Umbilical cord (tissue), 2 donors: ENCODE measurements around the gene NAALADL2. TPM values are rescaled to one million over a fixed set of nuclear protein-coding genes. Genes with fewer than 3 reads are reported as not detected.

Experiments used
- DNase-seq: peaks from one replicate; pipeline ENCODE4 v3.0.0-alpha.2; 2015; ENCODE audit warnings: low spot score
- total RNA-seq: library from RNA; depleted of rRNA; stranded (reverse); fragments of >200 nt; gene quantifications from one replicate; pipeline ENCODE4 v1.2.3, GENCODE V29; 2014; ENCODE audit warnings: low replicate concordance; ENCODE audit not compliant: insufficient read depth

NAALADL2 gene
- total RNA-seq, 1 donor from 2014 or later, result 62.6 TPM

DNA sequence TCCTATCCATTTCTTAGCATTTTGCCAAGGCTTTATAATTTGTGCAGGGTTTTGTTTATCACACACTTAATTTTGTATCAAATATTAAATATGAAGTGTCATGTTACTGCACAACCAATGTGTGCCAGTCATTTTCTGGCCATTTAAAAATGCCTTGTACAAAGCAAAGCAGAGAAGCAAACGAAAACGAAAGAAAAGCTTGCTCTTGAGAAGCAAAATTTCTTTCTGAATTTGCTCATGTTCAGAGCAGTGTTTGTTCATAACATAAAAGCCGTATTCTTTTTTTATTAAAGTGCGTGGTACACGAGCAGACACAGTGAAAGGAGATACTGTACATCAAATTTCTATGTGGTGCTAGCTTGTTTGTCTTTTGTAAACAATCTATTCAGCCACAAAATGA is 792.6 kb downstream of the NAALADL2 start:
- no peak for DNase-seq

DNA sequence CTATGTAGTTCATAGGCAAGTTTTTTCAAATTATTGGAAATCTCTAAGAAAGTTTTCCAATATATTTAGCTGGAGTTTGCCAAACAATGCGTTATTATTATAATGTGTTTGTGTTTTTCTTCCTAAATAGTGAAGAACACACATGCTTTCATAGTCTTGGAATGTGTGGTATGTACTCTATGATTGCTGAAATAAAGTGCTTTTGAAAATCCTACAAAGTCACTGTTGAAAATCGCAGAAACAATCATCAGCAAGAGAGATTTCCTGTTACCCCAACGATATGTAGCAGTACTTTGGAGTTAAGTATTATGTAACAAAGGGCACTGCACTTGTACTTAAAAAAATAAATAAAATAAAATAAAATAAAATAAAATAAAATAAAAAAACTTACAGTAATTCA is 796.2 kb downstream of the NAALADL2 start:
- DNase-seq, result no peak

DNA sequence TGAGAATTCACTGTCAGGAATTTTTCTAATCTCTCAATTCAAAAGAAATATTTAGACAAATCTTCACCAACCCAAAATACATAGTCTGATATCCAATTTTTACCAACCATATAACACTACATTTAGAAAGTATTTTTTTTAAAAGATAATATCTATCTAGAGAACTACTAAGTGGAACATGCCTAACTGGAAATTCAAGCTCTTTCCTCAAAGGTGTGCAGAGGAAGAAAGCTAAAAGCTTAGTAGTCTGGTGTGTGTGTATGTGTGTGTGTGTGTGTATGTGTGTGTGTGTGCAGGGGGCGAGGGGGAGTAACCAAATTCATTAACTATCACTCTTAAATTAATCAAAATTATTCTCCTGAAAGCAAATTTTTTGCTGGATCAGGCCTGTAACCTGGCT is 797.3 kb downstream of the NAALADL2 start:
- DNase-seq, result peak; percentile 17

DNA sequence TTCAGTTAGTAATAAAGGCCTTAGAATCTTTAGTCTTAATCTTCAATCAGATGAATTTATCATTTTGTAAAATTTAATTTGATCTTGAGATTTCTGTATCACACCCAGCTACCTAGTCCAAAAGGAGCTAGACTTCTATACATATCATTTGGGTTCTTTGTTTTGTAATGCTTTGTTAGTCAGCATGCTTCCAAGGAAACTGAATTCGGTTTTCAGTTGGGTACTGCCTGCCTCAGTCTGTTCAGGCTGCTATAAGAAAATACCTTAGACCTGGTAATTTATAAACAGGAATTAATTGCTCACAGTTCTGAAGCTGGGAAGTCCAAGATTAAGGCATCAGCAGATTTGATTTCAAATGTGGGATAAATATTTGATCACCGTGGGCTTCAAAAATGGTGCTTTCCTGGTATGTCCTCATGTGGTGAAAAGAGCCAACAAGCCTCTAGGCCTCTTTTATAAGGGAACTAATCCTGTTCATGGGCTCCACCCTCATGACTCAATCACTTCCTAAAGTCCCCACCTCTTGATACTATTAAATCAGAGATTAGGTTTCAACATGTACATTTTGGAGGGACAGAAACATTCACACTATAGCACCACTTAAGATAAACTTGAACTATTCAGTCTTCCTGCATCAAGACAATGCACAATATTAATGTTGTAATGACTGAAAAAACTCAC is 800.7 kb downstream of the NAALADL2 start:
- DNase-seq, result no peak

DNA sequence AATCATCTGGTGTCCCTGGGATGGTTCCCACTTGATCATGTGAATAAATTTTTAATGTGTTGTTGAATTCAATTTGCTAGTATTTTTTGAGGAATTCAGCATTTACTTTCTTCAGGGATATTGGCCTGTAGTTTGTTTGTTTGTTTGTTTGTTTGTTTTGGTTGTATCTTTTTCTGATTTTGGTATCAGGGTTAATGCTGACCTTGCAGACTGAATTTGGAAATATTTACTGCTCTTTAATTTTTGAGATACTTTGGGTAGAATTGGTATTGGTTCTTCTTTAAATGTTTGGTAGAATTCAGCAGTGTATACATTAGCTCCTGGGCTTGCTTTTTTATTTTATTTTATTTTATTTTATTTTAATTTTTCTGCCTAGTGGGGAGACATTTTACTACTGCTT is 803.7 kb downstream of the NAALADL2 start:
- DNase-seq, result no peak

DNA sequence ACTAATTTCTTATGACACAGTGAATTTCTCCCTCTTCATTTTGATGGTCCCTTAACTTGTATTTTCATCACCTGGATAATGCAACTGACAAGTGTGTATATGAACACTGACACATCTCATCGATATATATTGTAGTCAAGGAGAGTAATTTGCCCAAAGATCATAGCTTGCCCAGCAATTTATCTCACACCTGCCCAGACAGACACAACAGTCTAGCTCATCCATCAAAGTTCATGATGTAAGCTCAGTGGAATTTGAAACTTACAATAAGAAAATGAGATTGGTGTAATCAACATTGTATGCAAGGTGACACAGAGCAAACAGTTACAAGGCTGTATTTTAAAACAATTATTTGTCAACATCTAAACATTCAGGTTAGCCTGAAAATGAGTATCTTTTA is 805.8 kb downstream of the NAALADL2 start:
- no peak for DNase-seq

DNA sequence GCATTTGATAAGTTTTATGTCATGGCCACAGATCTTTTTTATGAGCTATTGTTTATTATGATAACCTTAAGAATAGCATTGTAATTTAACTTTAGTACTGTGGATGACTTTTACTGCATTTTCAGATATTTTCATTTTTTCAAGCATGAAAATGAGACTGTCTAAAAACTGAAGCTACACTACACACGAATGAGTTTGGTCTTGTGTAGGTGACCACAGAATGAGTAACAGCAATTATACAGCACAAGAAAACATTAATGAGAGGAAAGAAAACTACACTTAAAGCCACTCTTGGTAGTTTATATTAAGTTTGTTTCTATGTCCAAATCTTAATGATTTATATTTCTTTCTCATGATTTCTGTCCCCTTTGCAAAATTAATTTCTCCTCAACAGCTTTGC is 809.2 kb downstream of the NAALADL2 start:
- DNase-seq, result no peak

DNA sequence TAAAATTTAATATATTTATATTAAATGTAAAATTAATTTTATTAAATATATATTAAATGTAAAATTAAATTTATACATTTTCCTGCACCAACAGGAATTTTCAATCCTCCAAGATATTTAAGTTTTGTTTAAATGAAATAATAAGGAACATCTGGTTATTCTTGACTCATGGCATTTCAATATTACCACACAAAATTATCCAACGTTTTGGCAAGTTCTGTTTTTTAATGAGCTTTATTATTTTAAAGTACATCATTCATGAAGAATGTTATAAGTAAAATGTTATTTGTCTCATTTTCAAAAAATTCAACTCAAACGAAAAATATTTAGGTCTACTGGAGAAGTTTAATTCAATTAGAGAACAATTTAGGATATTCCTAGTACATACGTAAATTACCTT is 811.4 kb downstream of the NAALADL2 start:
- no peak for DNase-seq

DNA sequence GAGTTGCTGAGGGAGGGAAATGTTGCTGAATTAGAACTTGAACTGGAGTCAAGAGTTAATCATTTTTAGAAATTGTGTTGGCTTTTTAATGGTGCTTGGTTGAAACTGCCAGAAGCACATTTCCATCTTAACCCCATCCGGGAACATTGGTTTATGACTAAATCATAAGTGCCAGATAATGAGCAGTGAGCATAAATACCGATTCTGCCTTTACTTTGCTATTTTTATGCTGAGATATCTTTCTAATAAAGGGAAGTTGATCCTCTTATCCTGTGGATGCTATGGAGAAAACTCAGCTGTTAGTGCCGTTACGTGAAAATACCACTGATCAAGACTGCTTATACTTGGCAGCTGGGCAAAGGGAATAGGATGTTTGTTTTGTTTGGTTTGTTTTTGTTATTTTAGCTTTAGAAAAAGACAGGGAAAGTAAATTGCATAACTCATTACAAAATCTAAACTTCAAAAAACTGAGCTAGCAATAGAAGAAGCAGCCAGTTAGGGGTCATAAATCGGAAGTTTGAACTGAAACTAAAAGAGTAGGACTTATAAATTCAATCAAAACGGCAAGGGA is 813.1 kb downstream of the NAALADL2 start:
- DNase-seq, result peak; percentile 60

DNA sequence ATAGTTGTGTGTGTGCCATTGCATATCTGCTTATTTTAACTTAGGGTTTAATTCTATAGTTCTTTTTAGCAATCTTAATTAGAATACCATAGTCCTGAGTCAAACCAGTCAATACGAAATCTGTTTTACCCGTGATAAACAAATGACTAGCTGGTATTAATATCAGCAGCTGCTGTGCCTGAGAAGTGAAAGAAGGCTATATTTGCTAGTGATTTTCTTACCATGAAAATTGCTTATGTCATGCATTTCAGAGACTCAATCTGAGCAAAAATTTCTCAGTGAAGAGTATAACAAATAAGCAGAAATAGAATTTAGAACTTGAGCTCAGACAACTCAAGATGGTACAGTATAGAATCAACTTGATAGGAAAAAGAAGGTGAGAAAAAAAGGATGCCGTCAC is 820.4 kb downstream of the NAALADL2 start:
- DNase-seq, result no peak

DNA sequence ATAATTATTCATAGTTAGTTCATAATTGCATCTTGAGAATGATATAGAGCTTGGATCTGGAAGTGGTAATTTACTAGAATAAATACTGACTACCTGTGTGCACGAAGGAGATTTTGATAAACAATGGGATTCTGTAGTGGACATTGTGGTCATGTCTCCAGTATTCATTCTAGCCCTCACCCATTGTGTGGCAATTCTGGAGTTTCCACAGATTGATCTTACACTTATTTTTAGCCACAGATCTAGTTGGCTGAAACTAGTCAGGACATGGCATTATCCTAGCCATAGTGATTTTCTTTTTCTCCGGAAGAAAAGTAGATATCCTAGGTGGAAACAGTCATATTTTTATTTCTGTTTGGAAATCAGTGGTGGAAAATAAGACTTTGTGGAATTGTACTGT is 833.1 kb downstream of the NAALADL2 start:
- DNase-seq, result no peak

DNA sequence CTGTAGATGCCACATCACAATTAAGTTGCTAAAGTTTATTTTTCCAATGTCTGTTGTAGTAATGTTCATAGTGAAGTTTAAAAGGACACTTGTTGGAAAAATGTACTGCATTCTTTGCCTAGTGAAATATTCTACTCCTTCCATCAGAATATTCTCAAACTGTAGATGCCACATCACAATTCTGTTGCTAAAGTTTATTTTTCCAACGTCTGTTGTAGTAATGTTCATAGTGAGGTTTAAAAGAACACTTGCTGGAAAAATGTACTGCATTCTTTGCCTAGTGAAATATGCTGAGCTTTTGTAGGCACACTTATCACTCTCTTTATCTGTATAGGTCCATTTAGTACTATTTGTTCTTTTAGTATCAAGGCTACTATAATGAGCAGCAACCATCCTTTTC is 836.1 kb downstream of the NAALADL2 start:
- DNase-seq, result no peak

DNA sequence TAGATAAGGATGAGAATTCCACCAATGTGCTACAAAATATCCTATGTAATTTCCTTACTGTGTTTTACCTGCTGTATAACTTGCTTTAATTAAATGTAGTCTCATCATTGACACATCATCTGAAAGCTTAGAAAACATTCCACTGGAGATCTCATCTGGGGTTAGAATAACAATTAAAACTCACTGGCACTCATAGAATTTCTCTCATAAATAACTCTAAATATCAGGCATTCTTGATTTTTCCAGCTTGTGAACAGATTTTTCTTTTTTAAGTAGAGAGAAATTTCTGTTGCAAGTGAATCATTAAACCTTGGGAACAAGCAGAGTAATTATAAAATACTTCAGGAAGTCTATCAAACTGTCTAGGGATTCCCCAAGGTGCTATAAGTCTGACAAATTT is 843.8 kb downstream of the NAALADL2 start:
- no peak for DNase-seq

DNA sequence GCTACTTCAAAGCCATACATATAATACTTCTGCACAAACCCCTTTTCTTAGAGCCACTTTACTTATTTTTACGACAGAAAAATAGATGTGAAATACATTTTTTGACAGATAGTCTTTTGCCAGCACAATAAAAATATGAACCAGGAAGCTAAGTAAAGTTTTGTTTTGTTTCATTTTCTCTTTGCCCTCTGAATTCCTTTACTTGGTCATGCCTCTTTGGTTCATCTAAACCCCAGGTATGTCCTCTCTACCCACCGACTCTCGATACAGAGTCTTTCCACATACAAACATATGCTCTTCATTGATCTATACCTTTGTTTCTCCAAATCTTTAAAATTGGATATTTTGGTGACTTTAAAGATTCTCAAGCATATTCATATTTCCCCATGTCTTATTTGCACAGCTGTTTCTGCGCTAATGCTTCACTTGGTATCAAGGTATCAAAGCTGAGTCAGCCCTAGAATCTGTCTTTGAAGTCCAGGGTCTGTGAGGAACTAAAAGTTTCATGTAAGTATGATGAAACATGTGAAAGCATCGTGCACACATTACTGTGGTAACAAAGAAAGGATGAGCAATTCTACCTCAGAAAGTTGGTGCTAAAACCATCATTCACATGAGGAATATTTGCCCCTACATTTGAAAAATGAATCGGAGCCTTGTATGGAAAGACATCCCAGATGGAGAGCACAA is 845.4 kb downstream of the NAALADL2 start:
- peak; percentile 35 for DNase-seq

DNA sequence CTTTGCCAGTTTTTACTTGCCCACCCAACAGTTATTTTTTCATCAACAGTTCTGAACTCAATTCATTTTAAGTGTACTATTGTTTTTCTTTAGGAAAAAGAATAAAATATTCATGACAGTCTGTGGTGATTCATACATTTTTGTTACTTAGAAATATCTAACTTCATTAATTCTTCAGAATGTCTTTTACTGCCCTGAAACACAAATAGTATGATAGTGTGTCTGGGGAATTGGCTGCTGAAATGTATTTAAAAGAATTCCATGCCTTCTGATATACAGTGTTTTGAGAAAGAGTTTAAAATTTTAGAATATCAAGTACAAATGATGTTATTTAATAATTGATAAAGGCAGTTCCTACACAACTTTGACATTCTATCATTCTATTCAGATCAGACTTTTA is 854.1 kb downstream of the NAALADL2 start:
- DNase-seq, result no peak

DNA sequence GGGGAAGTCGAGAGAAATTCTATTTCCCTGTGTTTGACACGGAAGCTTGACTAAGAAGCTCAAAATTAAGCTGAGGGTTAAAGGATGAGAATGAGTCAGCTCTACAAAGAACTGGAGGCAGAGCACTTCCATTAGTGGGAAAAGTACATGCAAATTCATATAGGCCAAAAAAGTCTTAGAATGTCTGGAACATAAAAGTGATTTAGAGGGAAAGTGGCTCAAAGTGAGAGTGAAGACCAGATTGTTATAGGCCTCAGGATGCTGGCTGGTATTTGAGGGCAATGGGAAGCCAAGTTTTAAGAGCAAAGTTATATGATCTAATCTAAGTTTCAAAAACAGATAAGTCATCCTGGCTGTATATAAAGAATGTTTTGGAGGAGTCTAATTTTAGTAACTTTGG is 857.3 kb downstream of the NAALADL2 start:
- DNase-seq, result peak; percentile 95

DNA sequence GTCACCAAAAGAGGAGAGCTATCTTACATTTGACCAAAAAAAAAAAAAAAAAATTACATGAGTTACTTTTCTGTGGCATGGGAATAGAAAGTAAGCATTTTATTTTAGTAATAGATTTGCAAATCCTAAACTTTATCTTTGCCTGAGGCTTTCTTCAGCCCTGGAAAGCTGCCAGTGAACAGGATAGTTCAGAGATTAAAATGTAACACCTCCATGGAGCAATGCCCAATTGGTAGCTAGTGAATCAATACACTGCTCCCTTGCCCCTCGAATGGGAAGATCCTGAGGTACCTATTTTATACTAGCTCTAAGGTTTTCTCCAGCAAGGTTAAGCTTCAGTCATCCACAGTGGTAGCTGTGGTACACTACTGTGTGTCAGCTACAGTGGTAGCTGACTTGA is 867.1 kb downstream of the NAALADL2 start:
- no peak for DNase-seq

DNA sequence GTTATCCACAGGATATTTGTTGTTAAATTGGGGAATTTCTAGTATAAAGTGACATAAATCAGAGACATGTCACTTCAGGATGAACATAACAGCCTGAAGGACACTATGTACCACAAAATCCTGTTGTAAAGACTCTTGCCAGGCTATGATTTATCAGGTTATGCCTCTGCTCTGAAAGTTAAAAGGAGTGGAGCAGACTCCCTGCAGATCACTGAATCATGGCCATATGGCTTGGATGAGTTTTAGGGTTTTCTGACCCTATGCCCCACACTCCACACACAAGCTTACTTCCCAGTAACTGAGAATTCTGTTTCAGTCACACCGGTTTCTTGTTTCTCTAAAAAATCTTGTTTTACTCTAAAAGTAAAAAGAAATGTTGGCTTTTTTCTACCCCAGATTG is 869.4 kb downstream of the NAALADL2 start:
- DNase-seq, result no peak

DNA sequence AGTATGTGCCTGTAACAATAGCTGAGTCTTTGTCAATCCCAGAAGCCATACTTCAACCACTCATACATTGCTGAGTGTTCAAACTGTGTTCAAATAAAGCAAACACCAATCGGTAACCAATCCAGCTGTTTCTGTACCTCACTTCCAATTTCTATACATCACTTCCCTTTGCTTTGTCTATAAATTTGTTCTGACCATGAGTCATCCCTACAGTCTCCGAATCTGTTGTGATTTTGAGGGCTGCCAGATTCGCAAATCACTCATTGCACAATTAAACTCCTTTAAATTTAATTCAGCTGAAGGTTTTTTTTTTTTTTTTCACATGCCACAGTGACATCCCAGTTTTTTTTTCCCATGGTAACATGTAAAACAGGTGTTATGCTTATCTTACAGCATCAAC is 870.3 kb downstream of the NAALADL2 start:
- DNase-seq, result no peak

DNA sequence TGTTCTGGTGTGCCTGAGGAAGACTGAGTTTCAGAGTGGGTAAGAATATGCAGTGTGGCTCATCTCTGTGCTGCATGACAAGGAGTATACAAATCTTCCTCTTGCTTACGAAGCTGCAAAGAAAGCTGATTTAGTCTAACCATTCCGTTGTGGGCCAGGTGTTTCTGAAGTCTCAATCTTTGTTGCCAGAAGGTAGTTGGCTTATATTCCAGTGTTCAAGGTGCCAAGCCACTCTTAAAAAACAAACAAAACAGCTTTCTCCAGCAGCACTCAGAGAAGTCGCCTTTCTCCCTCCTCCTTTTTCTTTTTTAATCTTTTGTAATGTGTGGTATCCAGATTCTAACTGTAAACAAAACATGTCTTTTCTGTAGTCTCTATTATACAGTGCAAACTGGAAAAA is 872.4 kb downstream of the NAALADL2 start:
- no peak for DNase-seq

DNA sequence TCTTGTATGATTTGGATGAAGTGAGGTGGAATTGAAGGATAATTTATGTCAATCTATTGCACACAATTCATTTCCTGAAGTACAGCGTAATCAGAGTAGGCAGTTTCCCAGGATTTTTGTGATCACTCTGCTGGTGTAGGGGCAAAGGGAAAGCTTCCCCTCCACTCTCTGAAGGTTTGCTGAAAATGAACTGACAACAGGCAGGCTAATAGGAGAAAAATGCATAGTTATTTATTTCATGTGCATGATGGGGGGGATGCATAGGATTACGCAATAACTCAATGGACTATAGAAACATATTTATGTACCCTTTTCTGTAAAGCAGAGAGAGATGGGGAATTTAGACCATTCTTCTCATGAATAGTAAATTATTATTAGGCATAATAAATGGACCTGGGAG is 872.9 kb downstream of the NAALADL2 start:
- DNase-seq, result no peak

DNA sequence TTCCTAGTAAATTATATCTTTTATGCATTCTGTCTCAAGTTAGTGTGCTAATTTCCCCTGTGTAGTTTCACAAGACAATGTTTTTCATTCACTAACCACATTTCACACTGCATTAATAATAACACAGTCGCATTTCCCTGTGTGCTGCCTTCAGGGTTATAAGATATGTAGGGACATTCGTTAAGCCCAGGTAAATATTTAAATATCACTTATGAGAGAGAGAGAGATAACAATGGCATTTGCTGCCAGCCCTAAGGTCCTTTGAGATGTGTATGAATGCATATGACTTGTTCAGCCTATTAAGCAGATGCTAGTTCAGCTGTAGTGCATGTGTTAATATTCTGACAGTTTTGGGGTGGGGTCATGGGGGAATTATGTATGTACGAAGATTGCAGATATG is 876.7 kb downstream of the NAALADL2 start:
- no peak for DNase-seq
